Measurements from ENCODE around the gene ZNF605. TPM values are rescaled to one million over a fixed set of nuclear protein-coding genes. Genes with fewer than 3 reads are reported as not detected.

The ZNF605 gene
- total and polyA plus RNA-seq, 2 of the 4 experiments (the other 2 are of a cell fraction) = 3.6 to 9.9 TPM

GRCh38 chr12:132966676-132967415 is 10.7 kb upstream of the ZNF605 start:
- ChIA-PET CTCF (no interaction called here), POLR2A (ENCODE audit: unreplicated experiment) (no interaction called here)
- Histone ChIP-seq H3K4me1 (ENCODE audit: control insufficient read depth, insufficient read depth, low read length) (no peaks in the 10 kb centered on the region), H3K79me1 (ENCODE audit: low read depth in 1 of 2, low read length in 2 of 2) (no peaks in the 10 kb centered on the region), H2BK5ac (ENCODE audit: low read depth, low read length, poor library complexity, severe bottlenecking) (no peak overlapping the region), H3K9ac (ENCODE audit: low read depth, low read length) (no peak overlapping the region), H2BK15ac (ENCODE audit: low read depth, low read length) (no peak overlapping the region), H4K5ac (ENCODE audit: low read depth, low read length) (no peak overlapping the region), H3K27me3 (ENCODE audit: control insufficient read depth, insufficient read depth, low read length) (no peaks in the 10 kb centered on the region), H3K56ac (ENCODE audit: extremely low read depth, insufficient read depth, low read length) (no peak overlapping the region), H3K36me3 (ENCODE audit: control insufficient read depth, insufficient read depth, low read length) (peaks cover 4% of the 10 kb centered on the region; the same call in 1 of the 2 replicates), H3K4me2 (ENCODE audit: low read depth, low read length) (no peak overlapping the region), H3K4me3 (ENCODE audit: insufficient read depth, low read depth, low read length) (no peak overlapping the region), H4K91ac (ENCODE audit: insufficient read depth, low read depth, low read length) (no peak overlapping the region), H2AK5ac (ENCODE audit: low read depth, low read length) (no peak overlapping the region), H3K9me3 (ENCODE audit: control insufficient read depth, insufficient read depth, low read length) (peaks cover 31% of the 10 kb centered on the region), H4K8ac (ENCODE audit: low read depth in 2 of 2, low read length in 2 of 2) (no peak overlapping the region), H2BK120ac (ENCODE audit: low read depth, low read length) (no peak overlapping the region), H2BK20ac (ENCODE audit: low read depth, low read length) (no peak overlapping the region), H4K20me1 (ENCODE audit: insufficient read depth, low read length) (no peaks in the 10 kb centered on the region), H2AK9ac (replicated peaks; ENCODE audit: low read depth, low read length, poor library complexity) (no peak overlapping the region), H3K18ac (ENCODE audit: low read depth, low read length) (no peak overlapping the region), H3K4ac (ENCODE audit: low read depth, low read length) (no peak overlapping the region), H3K23ac (ENCODE audit: low read depth, low read length) (no peak overlapping the region), H3K9me1 (ENCODE audit: insufficient read depth, low read length) (no peaks in the 10 kb centered on the region), H2AFZ (replicated peaks; ENCODE audit: low read length, poor library complexity) (no peak overlapping the region), H3K14ac (replicated peaks; ENCODE audit: low read depth, low read length) (no peak overlapping the region), H3K27ac (ENCODE audit: insufficient read depth, low read length) (no peak overlapping the region)
- 94% methylated on average over 3 of the region's 12 CpGs; no CpG with 5 or more reads in 1 of the 2 experiments for WGBS, 2 experiments (ENCODE audit: extremely low coverage in 2 of 2, insufficient read length in 1 of 2)
- intact Hi-C loops (cut with micrococcal nuclease) = no loop called here
- no peak for ATAC-seq (ENCODE audit: low read depth)
- BruUV-seq (replicated peaks) = no TSS peak
- DNase-seq = no peak
- in situ Hi-C loops (cut with MboI; ENCODE audit: low sequenced_read_pairs) = no loop called here
- dilution Hi-C loops (cut with HindIII; ENCODE audit: low sequenced_read_pairs, unreplicated experiment) = no loop called here
- TF ChIP-seq MAFK (IDR thresholded peaks at IDR 0.05; ENCODE audit: low read depth, low read length) (no peak), CEBPB (IDR thresholded peaks at IDR 0.05; ENCODE audit: low read depth, low read length) (no peak), ELK1 (IDR thresholded peaks at IDR 0.05; ENCODE audit: borderline replicate concordance, low read depth, low read length) (no peak), MXI1 (IDR thresholded peaks at IDR 0.05; ENCODE audit: borderline replicate concordance, low read depth, low read length) (no peak), CTCF (conservative IDR thresholded peaks at IDR 0.05; ENCODE audit: low read depth, low read length) (no peak), CHD1 (IDR thresholded peaks at IDR 0.05; ENCODE audit: low read depth, low read length) (no peak), RFX5 (IDR thresholded peaks at IDR 0.05; ENCODE audit: low read depth, low read length) (no peak), USF2 (IDR thresholded peaks at IDR 0.05; ENCODE audit: low read depth, low read length) (no peak), RAD21 (IDR thresholded peaks at IDR 0.05; ENCODE audit: low read length) (no peak), POLR2A (IDR thresholded peaks at IDR 0.05; ENCODE audit: low read depth, low read length) (no peak), NFE2L2 (IDR thresholded peaks at IDR 0.05; ENCODE audit: low read depth, low read length) (no peak), BHLHE40 (IDR thresholded peaks at IDR 0.05; ENCODE audit: low read depth, low read length) (no peak), SMC3 (IDR thresholded peaks at IDR 0.05; ENCODE audit: low read depth, low read length) (no peak), MAZ (IDR thresholded peaks at IDR 0.05; ENCODE audit: borderline replicate concordance, low read depth, low read length) (no peak)

Data from IMR-90 (cell line).